Spleen (tissue), 11 donors: Measurements from ENCODE around the gene SEL1L. TPM values are rescaled to one million over a fixed set of nuclear protein-coding genes. Genes with fewer than 3 reads are reported as not detected.
"Not testable (repeated sequence)": the region's sequence is repeated elsewhere in the genome, so short reads cannot be mapped to it uniquely, and the experiment has no call there.

Experiments used
- DNase-seq: peaks from one replicate; pipeline ENCODE4 v3.0.0-alpha.2; 2020
- H3K27ac ChIP-seq, 8 donors: fragments of 200-600 bp; sonication (generic) in 7 of 8; 1 replicate in 4 of 8; 2 replicates in 4 of 8; pipeline versions ENCODE4 v1.5.0 to v1.8.0; 2016 to 2021; ENCODE audit warnings: inconsistent platforms in 4 of 8, mild to moderate bottlenecking in 4 of 8, moderate library complexity in 1 of 8
- H3K27me3 ChIP-seq, 7 donors: fragments of 200-600 bp; sonication (generic) in 6 of 7; replicated peaks in 1 of 7; 1 replicate in 4 of 7; 2 replicates in 3 of 7; pipeline versions ENCODE4 v1.5.0 to v1.8.0; 2016 to 2021; ENCODE audit warnings: inconsistent platforms in 3 of 7, mild to moderate bottlenecking in 1 of 7
- H3K36me3 ChIP-seq, 6 donors: fragments of 200-600 bp; sonication (generic) in 5 of 6; 1 replicate in 4 of 6; 2 replicates in 2 of 6; pipeline versions ENCODE4 v1.5.0 to v1.8.0; 2016 to 2021; ENCODE audit warnings: inconsistent platforms in 2 of 6
- H3K4me1 ChIP-seq, 6 donors: fragments of 200-600 bp; sonication (generic) in 5 of 6; 1 replicate in 3 of 6; 2 replicates in 3 of 6; pipeline versions ENCODE4 v1.5.0 to v1.8.0; 2016 to 2021; ENCODE audit warnings: inconsistent platforms in 3 of 6
- H3K4me3 ChIP-seq, 8 donors: fragments of 200-600 bp; sonication (generic) in 7 of 8; 1 replicate in 4 of 8; 2 replicates in 4 of 8; pipeline versions ENCODE4 v1.5.0 to v1.8.0; 2016 to 2021; ENCODE audit warnings: inconsistent platforms in 4 of 8, mild to moderate bottlenecking in 4 of 8, moderate library complexity in 2 of 8
- H3K9me3 ChIP-seq, 8 donors: fragments of 200-600 bp; sonication (generic) in 7 of 8; 1 replicate in 4 of 8; 2 replicates in 4 of 8; pipeline versions ENCODE4 v1.5.0 to v1.8.0; 2016 to 2021; ENCODE audit warnings: inconsistent platforms in 4 of 8
- POLR2A ChIP-seq, 3 donors: fragments of 450-650 bp; IDR thresholded peaks; one replicate each; pipeline ENCODE4 v1.5.1; 2017; ENCODE audit warnings: antibody characterized with exemption in 3 of 3, mild to moderate bottlenecking in 1 of 3
- POLR2AphosphoS5 ChIP-seq, 3 donors: sonication (generic); formaldehyde crosslinking; IDR thresholded peaks; one replicate each; pipeline ENCODE4 v1.5.1; 2017; ENCODE audit warnings: antibody characterized with exemption in 3 of 3
- WGBS, 5 donors: extraction: QIAGEN DNeasy Blood & Tissue Kit in 3 of 5; methylation state at CpG; one replicate each; pipeline versions ENCODE4 v1.1.5 to v1.1.7; 2013 to 2018; 5-methylcytosine and 5-hydroxymethylcytosine counted together
- intact Hi-C: fragments of 100-400 bp; cut with DNase I; formaldehyde crosslinking; loops from one replicate; pipeline ENCODE4 v1.15.0; 2023; ENCODE audit warnings: low total_unique reads
- polyA plus RNA-seq, 3 donors: library from polyadenylated mRNA; stranded (reverse); fragments of 200-250 nt; gene quantifications; one replicate each; pipeline ENCODE4 v1.2.1, GENCODE V29; 2013
- total RNA-seq, 7 donors: library from RNA; depleted of rRNA in 3 of 7; stranded (reverse); fragments of >200 nt in 3 of 7; fragmentation: NEBNext Ultra II Directional in 4 of 7; extraction: Animal tissue kit (Norgen Biotek cat#: 25700) in 4 of 7; gene quantifications; one replicate each; pipeline versions ENCODE4 v1.1.0 to v1.2.1, GENCODE V29; 2016 to 2021
- TF ChIP-seq, protein P1 (sequence below), 11 experiments: fragments of 200-600 bp in 7 of 11; fragments of 450-650 bp in 4 of 11; sonication (generic) in 4 of 11; IDR thresholded peaks in 8 of 11; conservative IDR thresholded peaks in 3 of 11; 1 replicate in 7 of 11; 2 replicates in 4 of 11; pipeline versions ENCODE4 v1.4.0 to v1.8.0; 2016 to 2021; ENCODE audit warnings: antibody characterized with exemption in 11 of 11, inconsistent platforms in 4 of 11, mild to moderate bottlenecking in 1 of 11
- donor health status: healthy with polysubstance abuse.
- donor health status: DM: no; HTN: no; CAD: no; lungs with moderate emphysema.
- donor health status: DM: no; HTN: no; CAD: no.
- donor health status: Bipolar disorder and iron deficiency.
- donor health status: healthy.
- donor health status: DM: no; HTN: no; CAD: no.
- donor health status: DM: yes; HTN: yes; CAD: no.

The SEL1L gene
- total and polyA plus RNA-seq, 10 donors = 7.1 to 118 (median 84.3) TPM

GRCh38 chr14:81551471-81551870, 17.8 kb upstream of the SEL1L start:
- H3K4me3 ChIP-seq = no peak overlapping the region
- H3K4me1 ChIP-seq = no peaks in the 10 kb centered on the region
- H3K9me3 ChIP-seq = no peaks in the 10 kb centered on the region
- intact Hi-C loops = no loop called here
- 90 to 97% (median 94%) methylated on average over 3 of the region's 3 CpGs for WGBS, 5 donors
- DNase-seq = no peak
- TF ChIP-seq POLR2AphosphoS5 (IDR thresholded peaks at IDR 0.05) (no peak), POLR2A (IDR thresholded peaks at IDR 0.05) (no peak)
- no peak overlapping the region for H3K27ac ChIP-seq
- no peaks in the 10 kb centered on the region for H3K27me3 ChIP-seq
- no peaks in the 10 kb centered on the region for H3K36me3 ChIP-seq

GRCh38 chr14:81550001-81550637, 16.5 kb upstream of the SEL1L start:
- Histone ChIP-seq H3K36me3 (no peaks in the 10 kb centered on the region), H3K4me3 (no peak overlapping the region), H3K9me3 (no peaks in the 10 kb centered on the region), H3K4me1 (no peaks in the 10 kb centered on the region), H3K27me3 (no peaks in the 10 kb centered on the region), H3K27ac (no peak overlapping the region)
- 44 to 54% (median 47%) methylated on average over 4 of the region's 4 CpGs for WGBS, 5 donors
- intact Hi-C loops = no loop called here
- TF ChIP-seq, protein P1, sequence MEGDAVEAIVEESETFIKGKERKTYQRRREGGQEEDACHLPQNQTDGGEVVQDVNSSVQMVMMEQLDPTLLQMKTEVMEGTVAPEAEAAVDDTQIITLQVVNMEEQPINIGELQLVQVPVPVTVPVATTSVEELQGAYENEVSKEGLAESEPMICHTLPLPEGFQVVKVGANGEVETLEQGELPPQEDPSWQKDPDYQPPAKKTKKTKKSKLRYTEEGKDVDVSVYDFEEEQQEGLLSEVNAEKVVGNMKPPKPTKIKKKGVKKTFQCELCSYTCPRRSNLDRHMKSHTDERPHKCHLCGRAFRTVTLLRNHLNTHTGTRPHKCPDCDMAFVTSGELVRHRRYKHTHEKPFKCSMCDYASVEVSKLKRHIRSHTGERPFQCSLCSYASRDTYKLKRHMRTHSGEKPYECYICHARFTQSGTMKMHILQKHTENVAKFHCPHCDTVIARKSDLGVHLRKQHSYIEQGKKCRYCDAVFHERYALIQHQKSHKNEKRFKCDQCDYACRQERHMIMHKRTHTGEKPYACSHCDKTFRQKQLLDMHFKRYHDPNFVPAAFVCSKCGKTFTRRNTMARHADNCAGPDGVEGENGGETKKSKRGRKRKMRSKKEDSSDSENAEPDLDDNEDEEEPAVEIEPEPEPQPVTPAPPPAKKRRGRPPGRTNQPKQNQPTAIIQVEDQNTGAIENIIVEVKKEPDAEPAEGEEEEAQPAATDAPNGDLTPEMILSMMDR (IDR thresholded peaks at IDR 0.05 in 8 of 11, conservative IDR thresholded peaks at IDR 0.05 in 3 of 11) = no peak
- no peak for TF ChIP-seq POLR2A (IDR thresholded peaks at IDR 0.05)
- no peak for TF ChIP-seq POLR2AphosphoS5 (IDR thresholded peaks at IDR 0.05)
- no peak for DNase-seq

GRCh38 chr14:81541206-81541605, 7.6 kb upstream of the SEL1L start:
- DNase-seq, H3K4me3 ChIP-seq, H3K36me3 ChIP-seq, intact Hi-C loops, H3K27ac ChIP-seq, H3K4me1 ChIP-seq: not testable (repeated sequence)
- 85 to 94% (median 91%) methylated on average over 3 to 5 of the region's 5 CpGs for WGBS, 5 donors
- H3K27me3 ChIP-seq = peaks cover 0 to 19% (median 7%) of the 10 kb centered on the region in 7 donors
- peaks cover 0 to 12% (median 0%) of the 10 kb centered on the region in 8 donors for H3K9me3 ChIP-seq

DNA sequence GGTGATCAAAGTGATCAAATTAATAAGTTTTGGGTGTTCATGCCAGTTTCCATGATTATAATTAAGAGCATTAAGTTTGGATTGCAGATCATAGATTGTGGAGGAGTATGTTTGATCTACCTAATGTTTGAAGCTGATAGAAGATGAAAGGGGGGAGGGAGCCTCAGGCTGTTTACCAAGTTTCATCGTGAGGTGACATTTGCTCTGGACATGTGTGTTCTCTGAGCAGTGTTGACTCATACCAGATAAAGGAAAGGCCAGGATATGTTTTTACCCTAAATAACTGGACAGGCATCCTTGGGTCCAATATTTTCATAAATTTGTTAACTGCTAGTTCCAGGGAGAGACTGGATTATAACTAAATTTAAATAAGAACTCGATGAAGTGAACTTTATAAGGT, 3.5 kb upstream of the SEL1L start:
- no peak for DNase-seq
- TF ChIP-seq POLR2AphosphoS5 (IDR thresholded peaks at IDR 0.05) (no peak), POLR2A (IDR thresholded peaks at IDR 0.05) (no peak)
- TF ChIP-seq, protein P1 (IDR thresholded peaks at IDR 0.05 in 8 of 11, conservative IDR thresholded peaks at IDR 0.05 in 3 of 11) = no peak
- Histone ChIP-seq H3K36me3 (peaks cover 0 to under 1% (median 0%) of the 10 kb centered on the region in 6 donors), H3K27me3 (peaks cover 0 to 19% (median 7%) of the 10 kb centered on the region in 7 donors), H3K4me3 (no peak overlapping the region), H3K9me3 (peaks cover 0 to 12% (median 0%) of the 10 kb centered on the region in 8 donors), H3K4me1 (peaks cover 15 to 32% (median 28%) of the 10 kb centered on the region in 6 donors), H3K27ac (no peak overlapping the region)
- intact Hi-C loops = no loop called here
- WGBS, 5 donors = 76 to 90% (median 87%) methylated on average over 2 of the region's 2 CpGs

DNA sequence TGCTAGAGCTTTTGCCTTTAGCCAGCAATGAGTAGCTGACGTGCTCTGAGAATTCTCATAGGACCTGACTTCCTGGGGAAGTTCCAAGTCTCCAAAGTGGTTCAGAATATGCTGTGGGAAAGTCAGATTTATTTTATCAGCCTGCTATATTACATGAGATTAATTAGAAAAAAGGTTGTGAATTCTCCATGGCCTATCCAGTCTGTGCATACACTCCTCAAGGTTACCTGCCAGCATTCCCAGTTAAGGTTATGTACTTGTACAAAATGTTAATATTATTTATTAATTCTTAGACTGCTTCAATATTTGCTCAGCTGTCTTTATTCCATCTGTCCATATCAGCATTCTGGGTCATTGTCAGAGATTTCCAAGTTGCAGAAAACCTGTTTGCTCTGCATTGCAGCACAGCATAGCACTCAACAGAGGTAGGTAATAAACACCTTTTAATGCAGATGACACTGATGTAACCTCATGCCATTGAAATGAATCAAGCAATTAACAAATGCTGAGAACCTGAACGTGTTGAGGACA, 2.7 kb upstream of the SEL1L start:
- no peak overlapping the region for H3K4me3 ChIP-seq
- H3K27me3 ChIP-seq = peaks cover 0 to 17% (median 7%) of the 10 kb centered on the region in 7 donors
- DNase-seq = no peak
- peak overlapping the region in 2 of 8 donors; percentile 55 to 90 for H3K27ac ChIP-seq
- 32 to 59% (median 50%) methylated on average over 2 of the region's 2 CpGs for WGBS, 5 donors
- TF ChIP-seq, protein P1 (IDR thresholded peaks at IDR 0.05 in 8 of 11, conservative IDR thresholded peaks at IDR 0.05 in 3 of 11) = no peak
- TF ChIP-seq POLR2AphosphoS5 (IDR thresholded peaks at IDR 0.05) = no peak
- TF ChIP-seq POLR2A (IDR thresholded peaks at IDR 0.05) = no peak
- intact Hi-C loops = no loop called here
- peaks cover 18 to 41% (median 37%) of the 10 kb centered on the region in 6 donors for H3K4me1 ChIP-seq
- peaks cover 0 to 9% (median 0%) of the 10 kb centered on the region in 6 donors for H3K36me3 ChIP-seq
- peaks cover 0 to 12% (median 0%) of the 10 kb centered on the region in 8 donors for H3K9me3 ChIP-seq
